ENCODE measurements around the gene KHK.
A peak's percentile ranks its signal among the peaks of the same experiment; 100 is the strongest.

Gene KHK

DNA sequence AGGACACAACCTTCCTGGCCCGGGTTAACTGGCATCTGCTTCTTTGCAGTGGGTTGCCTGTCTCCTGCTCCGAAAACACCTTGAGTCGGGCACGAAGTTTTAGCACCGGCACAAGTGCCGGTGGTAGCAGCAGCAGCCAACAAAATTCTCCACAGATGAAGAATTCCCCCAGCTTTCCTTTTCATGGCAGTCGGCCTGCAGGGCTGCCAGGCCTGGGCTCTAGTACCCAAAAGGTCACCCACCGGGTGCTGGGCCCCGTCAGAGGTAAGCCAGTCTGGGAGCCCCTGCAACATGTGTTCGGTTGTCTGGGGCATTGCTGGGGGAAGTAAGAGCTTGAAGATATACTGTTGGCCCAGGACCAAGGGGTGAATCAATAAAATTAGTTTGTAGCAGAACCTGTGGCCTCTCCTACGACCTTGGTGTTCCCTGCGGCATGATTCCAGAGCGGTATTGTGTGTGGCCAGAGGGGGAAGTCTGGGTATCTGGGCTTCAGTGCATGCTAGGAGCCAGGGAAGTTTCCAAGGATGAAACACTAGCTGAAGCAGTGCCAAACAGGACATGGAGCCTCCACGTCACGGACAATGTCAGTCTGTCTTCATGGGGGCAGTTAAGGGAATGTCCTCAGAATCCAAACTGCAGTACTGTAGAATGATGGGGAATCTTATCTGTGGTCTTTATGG, 27.3 kb upstream of the KHK start:
- no peak for DNase-seq (ENCODE audit: extremely low read depth, low read depth)
- TF ChIP-seq, protein P1, sequence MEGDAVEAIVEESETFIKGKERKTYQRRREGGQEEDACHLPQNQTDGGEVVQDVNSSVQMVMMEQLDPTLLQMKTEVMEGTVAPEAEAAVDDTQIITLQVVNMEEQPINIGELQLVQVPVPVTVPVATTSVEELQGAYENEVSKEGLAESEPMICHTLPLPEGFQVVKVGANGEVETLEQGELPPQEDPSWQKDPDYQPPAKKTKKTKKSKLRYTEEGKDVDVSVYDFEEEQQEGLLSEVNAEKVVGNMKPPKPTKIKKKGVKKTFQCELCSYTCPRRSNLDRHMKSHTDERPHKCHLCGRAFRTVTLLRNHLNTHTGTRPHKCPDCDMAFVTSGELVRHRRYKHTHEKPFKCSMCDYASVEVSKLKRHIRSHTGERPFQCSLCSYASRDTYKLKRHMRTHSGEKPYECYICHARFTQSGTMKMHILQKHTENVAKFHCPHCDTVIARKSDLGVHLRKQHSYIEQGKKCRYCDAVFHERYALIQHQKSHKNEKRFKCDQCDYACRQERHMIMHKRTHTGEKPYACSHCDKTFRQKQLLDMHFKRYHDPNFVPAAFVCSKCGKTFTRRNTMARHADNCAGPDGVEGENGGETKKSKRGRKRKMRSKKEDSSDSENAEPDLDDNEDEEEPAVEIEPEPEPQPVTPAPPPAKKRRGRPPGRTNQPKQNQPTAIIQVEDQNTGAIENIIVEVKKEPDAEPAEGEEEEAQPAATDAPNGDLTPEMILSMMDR (IDR thresholded peaks at IDR 0.05; ENCODE audit: low read depth, low read length, missing control alignments) = no peak
- H3K4me3 ChIP-seq (replicated peaks; ENCODE audit: low read depth, low read length) = no peak overlapping the region

DNA sequence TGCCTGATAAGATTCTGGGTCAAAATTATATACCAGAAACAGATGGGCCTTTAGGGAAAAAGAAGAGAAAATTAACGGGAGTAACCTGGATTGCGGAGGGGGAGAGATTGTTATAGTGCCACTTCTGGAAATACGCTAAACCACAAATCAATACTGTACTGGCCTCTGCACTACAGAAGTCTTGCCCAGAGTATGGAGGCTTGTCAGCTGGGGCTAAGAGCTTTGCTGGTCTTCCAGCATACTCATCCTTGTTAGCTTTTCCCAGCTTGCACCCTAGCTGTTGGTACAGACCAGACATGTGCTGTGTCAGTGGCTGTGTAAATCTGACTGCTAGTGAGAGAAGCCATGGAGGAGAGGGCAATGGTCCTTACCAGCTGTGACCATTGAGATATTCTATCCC, 26.2 kb upstream of the KHK start:
- H3K4me3 ChIP-seq (replicated peaks; ENCODE audit: low read depth, low read length) = no peak overlapping the region
- no peak for DNase-seq (ENCODE audit: extremely low read depth, low read depth)
- TF ChIP-seq, protein P1 (IDR thresholded peaks at IDR 0.05; ENCODE audit: low read depth, low read length, missing control alignments) = no peak

DNA sequence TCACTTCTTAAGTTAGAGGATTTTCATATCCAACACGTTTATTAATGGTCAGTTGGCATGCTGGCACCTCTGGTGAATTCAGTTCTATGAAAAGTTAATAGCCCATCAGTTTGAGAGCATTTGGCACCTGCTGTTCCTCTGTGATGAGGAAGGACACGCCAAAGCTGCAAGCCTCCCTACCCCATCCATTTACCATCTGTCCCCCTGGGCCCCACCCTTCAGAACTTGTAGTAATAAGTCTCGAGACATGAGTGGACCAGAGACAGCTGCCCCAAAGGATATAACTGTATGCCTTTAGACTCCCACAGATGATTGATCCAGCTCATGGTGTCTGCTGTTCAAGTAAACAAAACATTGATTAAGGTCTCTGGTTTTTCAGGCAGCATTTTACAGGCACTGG, 21.4 kb upstream of the KHK start:
- no peak for DNase-seq (ENCODE audit: extremely low read depth, low read depth)
- H3K4me3 ChIP-seq (replicated peaks; ENCODE audit: low read depth, low read length) = no peak overlapping the region
- TF ChIP-seq, protein P1 (IDR thresholded peaks at IDR 0.05; ENCODE audit: low read depth, low read length, missing control alignments) = no peak

DNA sequence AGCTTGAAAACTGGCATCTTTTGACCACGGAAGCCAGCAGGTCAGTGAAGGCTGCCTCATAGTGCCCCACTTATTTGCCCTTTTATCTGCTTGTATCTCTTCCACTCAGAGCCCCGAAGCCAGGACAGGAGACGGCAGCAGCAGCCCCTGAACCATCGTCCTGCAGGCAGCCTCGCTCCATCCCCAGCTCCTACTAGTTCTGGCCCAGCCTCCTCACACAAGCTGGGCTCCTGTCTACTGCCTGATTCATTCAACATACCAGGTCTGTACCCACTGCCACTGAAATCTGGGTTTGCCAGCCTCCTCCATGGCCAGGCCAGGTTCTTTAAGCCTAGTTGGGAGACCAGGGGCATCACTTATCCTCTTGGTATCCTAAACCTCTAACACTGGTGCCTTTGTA, 19.2 kb upstream of the KHK start:
- no peak overlapping the region for H3K4me3 ChIP-seq (replicated peaks; ENCODE audit: low read depth, low read length)
- TF ChIP-seq, protein P1 (IDR thresholded peaks at IDR 0.05; ENCODE audit: low read depth, low read length, missing control alignments) = no peak
- no peak for DNase-seq (ENCODE audit: extremely low read depth, low read depth)

DNA sequence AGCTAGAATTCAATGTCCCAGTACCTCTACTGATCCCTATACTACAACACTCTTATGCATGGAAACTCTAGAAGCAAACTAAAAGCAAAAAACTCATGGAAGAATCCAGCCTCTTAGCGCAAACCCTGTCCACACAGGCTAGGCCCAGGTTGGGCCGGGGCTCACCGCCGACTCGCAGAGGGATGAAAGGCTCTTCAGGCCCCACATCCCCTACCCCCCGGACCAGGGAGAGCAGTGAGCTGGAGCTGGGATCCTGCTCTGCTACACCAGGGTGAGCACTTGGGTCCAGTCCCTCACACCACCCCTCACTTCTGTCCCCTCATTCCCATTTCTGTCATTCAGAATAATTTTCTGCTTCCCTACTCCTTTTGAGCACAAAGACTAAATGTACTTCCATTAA, 17.1 kb upstream of the KHK start:
- DNase-seq (ENCODE audit: extremely low read depth, low read depth) = no peak
- TF ChIP-seq, protein P1 (IDR thresholded peaks at IDR 0.05; ENCODE audit: low read depth, low read length, missing control alignments) = no peak
- H3K4me3 ChIP-seq (replicated peaks; ENCODE audit: low read depth, low read length) = peak overlapping the region; percentile 98

DNA sequence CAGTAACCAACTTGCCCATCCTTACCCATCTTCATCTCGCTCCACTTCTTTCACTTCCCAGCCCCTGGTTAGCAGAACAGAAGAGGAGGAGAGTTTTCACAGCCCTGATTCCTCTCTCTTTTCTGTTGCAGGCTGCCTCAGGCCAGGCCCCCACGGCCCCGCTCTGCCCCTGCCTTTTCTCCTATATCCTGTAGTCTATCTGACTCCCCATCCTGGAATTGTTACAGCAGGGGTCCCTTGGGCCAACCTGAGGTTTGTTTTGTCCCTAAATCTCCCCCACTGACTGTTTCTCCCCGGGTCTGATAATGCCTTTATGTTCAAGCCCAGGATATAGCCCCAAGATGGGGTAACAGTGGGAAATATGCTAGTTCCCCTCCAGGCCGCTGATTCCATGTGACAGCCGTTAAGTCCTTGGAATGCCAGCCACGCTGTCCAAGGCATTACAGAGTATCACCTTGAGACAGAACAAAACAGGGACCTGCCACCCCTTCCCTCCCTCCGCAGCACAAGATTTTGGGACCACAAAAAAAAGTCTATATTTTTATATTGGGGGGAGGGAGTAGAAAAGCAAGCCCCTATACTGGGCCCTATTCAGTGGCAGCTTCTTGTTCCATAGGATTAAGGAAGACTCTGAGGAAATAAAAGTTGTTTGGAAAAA, 16.5 kb upstream of the KHK start:
- TF ChIP-seq, protein P1 (IDR thresholded peaks at IDR 0.05; ENCODE audit: low read depth, low read length, missing control alignments) = no peak
- peak overlapping the region; percentile 98 for H3K4me3 ChIP-seq (replicated peaks; ENCODE audit: low read depth, low read length)
- DNase-seq (ENCODE audit: extremely low read depth, low read depth) = no peak
